IPS-18a (cell line): ENCODE results near the gene FAM32A.

Experiments used
- H3K27ac ChIP-seq: one replicate; pipeline ENCODE4 v1.5.1; 2013; ENCODE audit warnings: low read length
- H3K27me3 ChIP-seq: one replicate; pipeline ENCODE4 v1.6.1; 2013; ENCODE audit warnings: mild to moderate bottlenecking, low read length; ENCODE audit not compliant: control insufficient read depth, insufficient read depth
- H3K36me3 ChIP-seq: one replicate; pipeline ENCODE4 v1.6.1; 2013; ENCODE audit warnings: low read depth, low read length; ENCODE audit not compliant: control insufficient read depth
- H3K4me1 ChIP-seq: one replicate; pipeline ENCODE4 v1.6.1; 2013; ENCODE audit warnings: low read depth, low read length; ENCODE audit not compliant: control insufficient read depth
- H3K4me3 ChIP-seq: one replicate; pipeline ENCODE4 v1.5.1; 2013; ENCODE audit warnings: low read length
- H3K9ac ChIP-seq: one replicate; pipeline ENCODE4 v1.6.1; 2013; ENCODE audit warnings: mild to moderate bottlenecking, low read length, moderate library complexity
- H3K9me3 ChIP-seq: one replicate; pipeline ENCODE4 v1.6.1; 2013; ENCODE audit warnings: low read depth, low read length; ENCODE audit not compliant: control insufficient read depth

The FAM32A gene

DNA sequence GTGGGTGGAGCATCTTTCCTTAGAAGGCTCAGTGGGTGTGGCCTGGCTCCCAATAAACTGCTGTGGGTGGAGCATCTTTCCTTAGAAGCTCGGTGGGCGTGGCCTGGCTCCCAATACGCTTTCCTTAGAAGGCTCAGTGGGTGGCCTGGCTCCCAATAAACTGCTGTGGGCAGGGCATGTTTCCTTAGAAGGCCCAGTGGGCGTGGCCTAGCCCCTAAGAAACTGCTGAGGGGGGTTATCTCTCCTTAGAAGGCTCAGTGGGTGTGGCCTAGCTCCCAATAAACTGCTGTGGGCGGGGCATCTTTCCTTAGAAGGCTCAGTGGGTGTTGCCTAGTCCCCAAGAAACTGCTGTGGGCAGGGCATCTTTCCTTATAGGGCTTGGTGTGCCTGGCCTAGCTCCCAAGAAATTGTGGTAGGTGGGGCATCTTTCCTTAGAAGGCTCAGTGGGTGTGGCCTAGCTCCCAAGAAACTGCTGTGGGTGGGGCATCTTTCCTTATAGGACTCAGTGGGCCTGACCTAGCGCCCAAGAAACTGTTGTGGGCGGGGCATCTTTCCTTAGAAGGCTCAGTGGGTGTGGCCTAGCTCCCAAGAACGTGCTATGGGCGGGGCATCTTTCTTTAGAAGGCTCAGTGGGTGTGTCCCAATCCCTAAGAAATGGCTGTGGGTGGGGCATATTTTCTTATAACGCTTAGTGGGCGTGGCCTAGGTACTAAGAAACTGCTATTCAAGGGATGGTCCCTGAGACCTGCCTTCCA lies 31.5 kb upstream of the FAM32A start:
- H3K9ac ChIP-seq = no peak overlapping the region
- no peak overlapping the region for H3K4me3 ChIP-seq
- no peaks in the 10 kb centered on the region for H3K9me3 ChIP-seq
- no peaks in the 10 kb centered on the region for H3K36me3 ChIP-seq
- H3K4me1 ChIP-seq = no peaks in the 10 kb centered on the region
- H3K27me3 ChIP-seq = no peaks in the 10 kb centered on the region
- H3K27ac ChIP-seq = no peak overlapping the region

DNA sequence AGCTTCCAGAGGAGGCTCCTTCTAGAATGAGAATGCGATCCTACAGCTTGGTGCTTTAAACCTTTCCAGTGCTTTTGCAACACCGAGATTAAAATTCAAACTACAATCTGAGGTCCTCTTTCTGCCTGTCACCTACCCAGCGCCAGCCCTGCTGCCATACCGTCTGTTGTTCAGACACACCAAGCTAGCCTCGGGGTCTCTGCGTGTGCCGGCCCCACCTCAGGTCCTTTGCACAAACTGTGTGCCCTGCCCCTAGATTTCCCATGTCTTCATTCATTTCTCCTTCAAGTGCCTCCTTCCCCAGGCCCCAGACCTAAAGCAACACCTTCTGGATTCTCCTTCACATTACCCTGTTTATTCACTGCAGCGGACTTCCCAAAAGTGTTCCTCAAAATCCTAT lies 30.7 kb upstream of the FAM32A start:
- H3K27ac ChIP-seq = no peak overlapping the region
- no peaks in the 10 kb centered on the region for H3K36me3 ChIP-seq
- no peaks in the 10 kb centered on the region for H3K9me3 ChIP-seq
- no peaks in the 10 kb centered on the region for H3K27me3 ChIP-seq
- H3K9ac ChIP-seq = no peak overlapping the region
- no peak overlapping the region for H3K4me3 ChIP-seq
- H3K4me1 ChIP-seq = no peaks in the 10 kb centered on the region

DNA sequence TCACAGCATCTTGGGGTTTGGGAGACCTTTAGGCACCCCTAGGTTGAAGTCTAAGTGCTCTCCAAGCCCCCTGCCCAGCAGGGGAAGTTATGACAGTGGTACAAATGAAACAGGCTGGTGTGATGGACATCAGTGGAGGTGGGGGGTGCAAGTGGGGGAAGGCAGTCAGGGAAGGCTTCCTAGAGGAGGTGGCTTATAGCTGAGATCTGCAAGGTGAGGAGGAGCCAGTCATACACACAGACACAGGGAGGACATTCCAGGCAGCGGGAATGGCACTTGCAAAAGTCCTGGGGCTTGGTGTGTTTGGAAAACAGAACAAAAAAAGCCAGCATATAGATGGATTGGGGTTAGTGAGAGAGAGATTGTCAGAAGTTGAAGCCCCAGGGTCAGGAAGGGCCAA lies 30.1 kb upstream of the FAM32A start:
- Histone ChIP-seq H3K27me3 (no peaks in the 10 kb centered on the region), H3K9ac (no peak overlapping the region), H3K36me3 (no peaks in the 10 kb centered on the region), H3K27ac (no peak overlapping the region), H3K9me3 (no peaks in the 10 kb centered on the region), H3K4me1 (no peaks in the 10 kb centered on the region), H3K4me3 (no peak overlapping the region)

DNA sequence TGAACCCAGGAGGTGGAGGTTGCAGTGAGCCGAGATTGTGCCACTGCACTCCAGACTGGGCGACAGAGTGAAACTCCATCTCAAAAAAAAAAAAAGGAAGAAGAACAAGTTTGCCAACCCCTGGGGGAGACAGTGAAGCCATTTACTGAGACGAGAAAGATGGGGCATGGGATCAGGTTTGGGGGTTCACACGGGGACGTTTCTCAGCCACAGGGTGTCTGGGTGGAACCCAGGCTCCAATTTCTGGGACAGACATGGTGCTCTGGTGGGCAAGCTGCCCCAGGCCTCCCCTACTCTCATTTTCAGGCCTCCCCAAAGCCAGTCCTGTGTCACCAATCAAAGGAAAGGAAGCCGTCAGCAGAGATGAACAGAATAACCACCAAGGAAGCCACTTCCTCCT lies 28.3 kb upstream of the FAM32A start:
- Histone ChIP-seq H3K27me3 (no peaks in the 10 kb centered on the region), H3K36me3 (no peaks in the 10 kb centered on the region), H3K9ac (no peak overlapping the region), H3K27ac (no peak overlapping the region), H3K4me1 (no peaks in the 10 kb centered on the region), H3K9me3 (no peaks in the 10 kb centered on the region), H3K4me3 (no peak overlapping the region)

DNA sequence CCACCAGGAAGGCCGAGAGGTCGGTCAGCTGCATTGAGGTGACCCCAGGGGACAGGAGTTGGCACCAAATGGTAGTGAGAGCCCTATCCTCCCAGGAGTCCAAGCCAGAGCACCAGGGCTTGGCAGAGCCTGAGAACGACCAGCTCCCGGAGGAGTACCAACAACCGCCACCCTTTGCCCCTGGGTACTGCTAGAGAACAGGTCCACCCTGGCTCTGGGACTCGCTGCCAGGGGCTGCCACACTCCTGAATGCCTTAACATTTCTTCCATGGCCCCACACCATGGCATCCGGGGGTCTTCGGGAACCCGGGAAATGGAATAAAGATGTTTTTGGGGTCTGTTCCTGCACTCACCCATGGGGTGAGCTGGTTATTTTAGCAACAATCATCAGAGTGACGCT lies 27.6 kb upstream of the FAM32A start:
- H3K9me3 ChIP-seq = no peaks in the 10 kb centered on the region
- H3K9ac ChIP-seq = no peak overlapping the region
- H3K4me3 ChIP-seq = no peak overlapping the region
- H3K27me3 ChIP-seq = no peaks in the 10 kb centered on the region
- H3K36me3 ChIP-seq = no peaks in the 10 kb centered on the region
- H3K27ac ChIP-seq = no peak overlapping the region
- no peaks in the 10 kb centered on the region for H3K4me1 ChIP-seq

DNA sequence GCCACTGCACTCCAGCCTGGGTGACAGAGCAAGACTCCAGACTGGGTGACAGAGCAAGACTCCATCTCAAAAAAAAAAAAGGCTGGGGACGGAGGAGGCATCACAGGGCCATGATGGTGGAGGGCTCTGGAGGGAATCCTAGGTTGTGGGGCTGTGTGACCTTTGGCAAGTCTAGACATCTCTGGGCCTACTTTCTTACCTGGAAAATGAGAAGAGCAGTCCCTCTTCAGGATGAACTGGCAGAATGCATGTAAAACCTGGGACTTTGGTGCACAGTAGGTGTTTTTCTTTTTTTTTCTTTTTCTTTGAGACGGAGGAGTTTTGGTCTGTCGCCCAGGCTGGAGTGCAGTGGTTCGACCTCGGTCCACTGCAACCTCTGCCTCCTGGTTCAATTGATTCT lies 25.6 kb upstream of the FAM32A start:
- no peaks in the 10 kb centered on the region for H3K27me3 ChIP-seq
- no peak overlapping the region for H3K9ac ChIP-seq
- no peaks in the 10 kb centered on the region for H3K36me3 ChIP-seq
- no peak overlapping the region for H3K4me3 ChIP-seq
- no peaks in the 10 kb centered on the region for H3K4me1 ChIP-seq
- no peak overlapping the region for H3K27ac ChIP-seq
- no peaks in the 10 kb centered on the region for H3K9me3 ChIP-seq

DNA sequence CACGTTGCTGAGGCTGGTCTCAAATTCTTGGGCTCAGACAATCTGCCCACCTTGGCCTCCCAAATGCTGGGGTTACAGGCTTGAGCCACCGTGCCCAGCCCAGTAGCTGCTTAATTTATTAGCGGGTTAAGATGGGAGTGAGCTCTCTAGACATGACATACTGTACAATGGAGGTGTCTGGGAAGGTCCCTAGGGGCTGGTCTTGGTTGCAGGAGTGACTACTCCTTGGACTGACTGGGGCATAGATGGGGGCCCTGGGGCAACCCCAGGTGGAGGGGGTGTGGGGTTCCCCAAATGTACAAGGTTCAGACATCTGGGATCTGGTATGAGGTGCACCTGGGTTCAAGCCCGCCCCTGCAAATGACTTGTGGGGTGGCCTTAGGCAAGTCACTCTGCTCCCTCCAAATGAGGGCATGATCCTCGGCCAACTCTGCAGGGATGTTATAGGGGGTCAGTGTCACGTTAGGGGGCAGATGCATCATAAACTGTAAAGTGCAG lies 24.7 kb upstream of the FAM32A start:
- Histone ChIP-seq H3K4me3 (no peak overlapping the region), H3K36me3 (no peaks in the 10 kb centered on the region), H3K4me1 (no peaks in the 10 kb centered on the region)

DNA sequence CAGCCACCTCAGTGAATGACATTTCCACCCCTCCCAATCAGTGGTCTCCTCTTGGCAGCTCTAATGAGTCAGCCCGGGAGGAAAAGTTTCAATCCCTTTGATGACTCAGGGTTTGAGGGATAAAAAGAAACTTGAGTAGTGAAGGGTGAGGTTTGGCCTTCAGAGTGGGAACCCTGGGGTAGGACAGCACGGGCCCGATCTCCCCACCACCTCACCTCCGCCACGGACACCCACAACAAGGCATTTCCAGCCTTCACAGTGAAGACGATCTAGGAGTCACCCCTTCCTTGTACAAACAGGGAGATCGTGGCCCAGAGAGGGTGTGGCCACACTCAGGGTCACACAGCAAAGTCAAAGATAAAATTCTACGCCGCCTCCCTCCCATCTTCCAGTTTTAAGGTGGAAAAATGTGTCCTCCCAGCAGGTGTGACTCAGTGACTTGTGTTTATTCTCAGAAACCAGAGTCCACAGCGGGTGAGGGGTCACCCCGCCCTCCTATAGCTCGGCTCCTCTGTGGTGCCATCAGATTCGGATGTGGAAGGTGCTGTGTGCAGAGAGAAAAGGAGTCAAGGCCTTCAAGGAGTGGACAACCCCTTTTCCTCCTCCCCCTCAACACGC lies 24.2 kb upstream of the FAM32A start:
- no peaks in the 10 kb centered on the region for H3K4me1 ChIP-seq
- H3K27me3 ChIP-seq = no peaks in the 10 kb centered on the region
- no peak overlapping the region for H3K27ac ChIP-seq
- H3K9me3 ChIP-seq = no peaks in the 10 kb centered on the region
- H3K36me3 ChIP-seq = no peaks in the 10 kb centered on the region
- H3K4me3 ChIP-seq = no peak overlapping the region
- H3K9ac ChIP-seq = no peak overlapping the region

More for the DNA sequence above, 24.7 kb upstream of the FAM32A start:
- Histone ChIP-seq H3K27ac (no peak overlapping the region), H3K9me3 (no peaks in the 10 kb centered on the region), H3K9ac (no peak overlapping the region), H3K27me3 (no peaks in the 10 kb centered on the region)

DNA sequence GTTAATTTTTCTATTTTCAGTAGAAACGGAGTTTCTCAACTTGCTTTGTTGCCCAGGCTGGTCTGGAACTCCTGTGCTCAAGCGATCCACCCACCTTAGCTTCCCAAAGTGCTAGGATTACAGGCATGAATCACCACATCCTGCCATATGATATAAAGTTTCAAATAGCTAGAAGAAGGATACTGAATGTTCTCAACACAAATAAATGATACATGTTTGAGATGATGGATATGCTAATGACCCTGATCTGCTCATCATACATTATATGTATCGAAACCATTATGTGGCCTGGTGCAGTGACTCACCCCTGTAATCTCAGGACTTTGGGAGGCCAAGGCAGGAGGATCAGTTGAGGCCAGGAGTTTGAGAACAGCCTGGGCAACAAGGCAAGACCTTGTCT lies 23.4 kb upstream of the FAM32A start:
- H3K4me1 ChIP-seq = no peaks in the 10 kb centered on the region
- no peak overlapping the region for H3K9ac ChIP-seq
- H3K9me3 ChIP-seq = no peaks in the 10 kb centered on the region
- no peak overlapping the region for H3K27ac ChIP-seq
- H3K27me3 ChIP-seq = no peaks in the 10 kb centered on the region
- H3K4me3 ChIP-seq = no peak overlapping the region
- no peaks in the 10 kb centered on the region for H3K36me3 ChIP-seq

DNA sequence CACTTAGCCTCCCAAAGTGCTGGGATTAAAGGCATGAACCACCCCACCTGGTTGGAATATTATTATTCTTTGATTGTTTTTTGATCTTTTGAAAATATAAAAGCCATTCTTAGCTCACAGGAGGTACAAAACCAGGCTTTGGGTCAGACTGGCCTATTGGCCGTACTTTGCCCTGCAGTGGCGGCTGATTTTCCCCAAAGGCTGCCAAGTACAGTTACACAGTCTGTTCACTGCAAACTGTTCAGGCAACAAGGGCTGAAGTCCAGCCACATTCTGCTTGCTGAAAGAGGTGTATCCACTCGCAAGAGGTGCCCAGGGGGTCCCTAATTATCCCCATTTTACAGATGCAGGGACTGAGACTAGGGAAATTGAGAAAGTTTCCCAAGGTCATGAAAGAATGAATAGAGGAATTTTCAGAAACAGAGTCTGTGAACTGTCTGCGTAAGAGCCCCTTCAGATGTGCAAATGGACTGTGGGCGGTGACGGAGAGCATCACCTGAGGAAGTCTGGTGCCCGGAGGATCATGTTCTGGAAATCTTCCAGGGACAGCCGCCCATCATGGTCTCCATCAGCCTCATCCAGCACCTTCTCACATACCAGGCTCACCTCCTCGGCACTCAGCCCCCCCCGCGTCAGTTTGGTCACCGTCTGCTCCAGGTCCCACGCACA lies 20.9 kb upstream of the FAM32A start:
- no peak overlapping the region for H3K27ac ChIP-seq
- H3K36me3 ChIP-seq = no peaks in the 10 kb centered on the region
- no peaks in the 10 kb centered on the region for H3K9me3 ChIP-seq
- no peaks in the 10 kb centered on the region for H3K4me1 ChIP-seq
- no peaks in the 10 kb centered on the region for H3K27me3 ChIP-seq
- no peak overlapping the region for H3K9ac ChIP-seq
- H3K4me3 ChIP-seq = no peak overlapping the region

DNA sequence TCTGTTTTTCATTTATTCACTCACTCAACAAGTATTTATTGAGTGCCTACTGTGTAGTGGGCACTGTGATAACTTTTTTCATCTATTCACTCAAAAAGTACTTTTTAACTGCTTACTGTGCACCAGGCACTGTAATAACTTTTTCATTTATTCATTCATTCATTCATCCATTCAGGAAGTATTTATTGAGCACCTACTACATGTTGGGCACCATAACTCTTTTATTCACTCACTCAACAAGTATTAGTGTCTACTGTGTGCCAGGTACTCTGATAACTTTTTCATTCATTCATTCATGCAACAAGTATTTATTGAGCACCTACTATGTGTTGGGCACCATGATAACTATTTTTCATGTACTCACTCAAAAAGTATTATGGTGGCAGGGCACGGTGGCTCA lies 18.8 kb upstream of the FAM32A start:
- H3K9me3 ChIP-seq = no peaks in the 10 kb centered on the region

More for the DNA sequence above, 18.8 kb upstream of the FAM32A start:
- no peak overlapping the region for H3K27ac ChIP-seq
- H3K4me3 ChIP-seq = no peak overlapping the region
- no peaks in the 10 kb centered on the region for H3K27me3 ChIP-seq
- no peak overlapping the region for H3K9ac ChIP-seq
- H3K4me1 ChIP-seq = no peaks in the 10 kb centered on the region
- H3K36me3 ChIP-seq = no peaks in the 10 kb centered on the region
